ENCODE data around the gene EIPR1.
"Not testable (repeated sequence)": the region's sequence is repeated elsewhere in the genome, so short reads cannot be mapped to it uniquely, and the experiment has no call there.

Gene EIPR1

DNA sequence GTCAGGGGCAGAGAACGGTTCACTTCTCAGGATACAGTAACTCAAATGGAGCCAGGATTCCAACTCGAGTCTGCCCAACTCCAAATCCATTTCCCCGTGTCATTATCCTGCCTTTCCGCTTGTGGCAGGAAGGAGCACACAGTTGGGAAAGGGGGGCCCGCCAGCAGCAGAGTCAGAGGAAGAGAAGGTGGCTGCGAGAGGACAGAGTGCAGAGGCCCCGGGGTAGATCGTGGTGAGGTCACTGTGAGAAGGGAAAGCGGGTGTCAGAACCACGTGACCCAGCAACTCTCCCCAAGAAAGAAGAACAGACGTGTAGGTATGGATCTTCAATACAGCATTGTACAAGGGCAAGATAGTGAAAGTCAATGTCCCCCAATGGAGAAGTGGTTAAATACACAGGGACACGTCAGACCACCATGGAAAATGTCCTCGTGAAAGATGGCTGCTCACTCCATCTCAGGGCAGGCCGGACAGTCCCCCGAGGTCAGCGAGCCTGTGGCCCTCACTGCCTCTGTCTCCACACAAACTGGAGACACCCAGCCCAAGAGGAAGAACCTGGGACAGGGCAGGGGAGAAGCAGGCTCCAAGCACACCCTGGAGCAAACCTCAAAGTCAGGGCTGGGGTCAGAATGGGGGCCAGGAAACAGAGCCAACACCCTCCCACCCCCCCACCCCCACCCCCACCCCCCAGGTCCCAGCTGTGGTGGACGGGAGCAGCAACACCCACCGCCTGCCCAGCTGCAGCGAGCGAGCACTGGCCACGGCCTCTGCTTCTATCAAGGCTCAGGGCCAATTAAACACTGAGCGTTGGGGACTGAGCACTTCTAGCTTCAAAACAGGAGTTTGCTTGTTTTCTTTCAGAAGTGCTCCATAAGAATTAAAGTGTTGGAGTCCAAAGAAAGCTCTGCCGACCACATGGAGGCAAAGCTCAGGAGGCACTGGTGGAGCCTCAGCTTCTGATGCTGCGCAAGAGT is 92.7 kb downstream of the EIPR1 start:
- DNase-seq (ENCODE audit: low spot score), result no peak

GRCh38 chr2:3283876-3284656 is 93.6 kb downstream of the EIPR1 start:
- H3K4me3 ChIP-seq; DNase-seq (ENCODE audit: low spot score); H3K27ac ChIP-seq: not testable (repeated sequence)

More for the DNA sequence above, 92.7 kb downstream of the EIPR1 start:
- Histone ChIP-seq H3K4me3 (no peak overlapping the region), H3K27ac (no peak overlapping the region)
- TF ChIP-seq CTCF (IDR thresholded peaks at IDR 0.05), result no peak

DNA sequence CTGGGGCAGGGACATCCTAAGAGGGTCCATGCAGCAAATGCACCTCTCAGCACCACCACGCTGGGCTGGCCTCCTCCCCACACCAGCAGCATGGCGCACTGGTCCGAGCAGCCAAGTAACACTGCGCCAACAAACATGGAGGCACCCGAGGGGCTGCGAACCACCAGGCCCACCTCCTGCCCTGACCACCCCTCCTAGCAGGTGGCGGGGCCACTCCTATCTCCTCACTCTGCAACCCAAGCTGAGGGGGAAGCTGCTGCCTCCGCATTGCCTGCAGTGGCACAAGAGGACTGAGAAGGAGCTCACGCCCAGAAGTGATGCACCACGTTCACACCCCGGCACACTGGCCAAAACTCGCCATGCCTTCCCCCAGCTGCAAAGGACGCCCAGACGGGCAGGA is 94.4 kb downstream of the EIPR1 start:
- no peak overlapping the region for H3K27ac ChIP-seq
- no peak for TF ChIP-seq CTCF (IDR thresholded peaks at IDR 0.05)
- DNase-seq (ENCODE audit: low spot score), result no peak
- H3K4me3 ChIP-seq, result no peak overlapping the region

- TF ChIP-seq CTCF (IDR thresholded peaks at IDR 0.05), result no peak
- Histone ChIP-seq H3K4me3 (no peak overlapping the region), H3K27ac (no peak overlapping the region)
- no peak for DNase-seq (ENCODE audit: low spot score)
These were observed 95.3 kb downstream of the EIPR1 start for GRCh38 chr2:3282056-3282998.

DNA sequence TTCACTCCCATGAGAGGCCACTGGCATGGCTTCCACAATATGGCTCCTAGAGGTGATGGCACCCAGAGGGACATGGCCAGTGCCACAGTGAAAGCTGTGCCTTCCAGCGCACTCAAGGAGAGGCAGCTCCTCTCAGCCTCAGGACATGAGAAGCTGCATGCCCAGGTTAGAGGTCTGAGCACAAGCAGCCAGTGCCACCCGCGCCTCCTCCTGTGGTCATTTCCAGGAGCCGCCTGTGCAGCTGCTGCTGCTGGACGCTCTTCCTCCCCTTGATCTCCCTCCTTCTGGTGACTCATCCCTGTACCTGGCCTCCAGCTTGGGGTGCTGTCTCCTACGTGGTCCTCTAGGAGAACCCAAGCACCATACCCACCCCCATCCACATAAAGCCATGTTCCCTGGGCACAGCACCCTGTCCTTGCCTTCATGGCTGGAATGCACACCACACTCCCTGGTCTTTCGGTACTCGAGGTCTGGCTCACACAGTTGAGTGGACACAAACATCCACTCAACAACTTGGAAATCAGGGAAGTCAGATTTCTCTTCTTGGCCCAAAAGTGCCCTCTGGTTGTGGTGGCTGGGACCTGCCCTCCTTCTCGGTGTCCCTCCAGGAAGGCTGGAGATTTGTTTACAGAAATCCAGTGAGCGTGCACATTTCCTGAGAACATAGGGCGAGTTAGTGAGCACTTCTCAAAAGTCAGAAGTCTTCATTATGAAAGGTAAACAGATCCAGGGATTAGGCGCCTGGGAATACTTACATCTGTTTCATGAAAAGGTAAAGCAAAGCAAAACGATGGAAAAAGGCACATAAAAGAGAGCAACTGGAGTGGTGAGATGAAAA is 96.7 kb downstream of the EIPR1 start:
- no peak overlapping the region for H3K4me3 ChIP-seq
- H3K27ac ChIP-seq, result no peak overlapping the region
- no peak for TF ChIP-seq CTCF (IDR thresholded peaks at IDR 0.05)
- DNase-seq (ENCODE audit: low spot score), result no peak

DNA sequence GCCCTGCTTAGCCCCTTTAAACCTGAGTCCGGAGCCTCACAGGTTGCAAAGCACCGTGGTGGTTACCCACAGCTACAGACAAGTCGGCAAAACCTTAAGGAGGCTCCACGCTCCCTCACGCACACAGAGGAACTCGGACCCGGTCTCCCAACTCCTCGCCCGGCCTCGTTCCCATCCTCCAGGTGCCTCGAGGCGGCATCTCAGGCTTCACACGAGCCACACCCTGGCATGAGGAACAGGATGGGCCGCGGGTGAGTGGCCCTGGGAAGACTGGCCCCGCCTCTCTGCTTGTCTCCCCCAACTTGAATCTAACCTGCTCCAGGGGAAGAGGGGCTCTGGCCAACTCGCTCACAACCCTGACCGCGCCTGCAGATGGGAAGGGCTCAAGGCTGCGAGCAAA is 97.4 kb downstream of the EIPR1 start:
- TF ChIP-seq CTCF (IDR thresholded peaks at IDR 0.05), result no peak
- no peak for DNase-seq (ENCODE audit: low spot score)
- no peak overlapping the region for H3K27ac ChIP-seq
- H3K4me3 ChIP-seq, result no peak overlapping the region
